Mucosa of descending colon (tissue), 3 donors: ENCODE measurements around the gene FANCI. TPM values are rescaled to one million over a fixed set of nuclear protein-coding genes. Genes with fewer than 3 reads are reported as not detected.

Experiments
- ATAC-seq: fragments of 200-7000 bp; cut with Tn5 transposase; one replicate; pipeline ENCODE4 v1.9.1; 2020; ENCODE audit warnings: mild to moderate bottlenecking, moderate library complexity
- DNase-seq, 3 donors: peaks; one replicate each; pipeline ENCODE4 v3.0.0-alpha.2; 2020
- H3K36me3 ChIP-seq: fragments of 200-600 bp; one replicate; pipeline ENCODE4 v1.8.0; 2021; ENCODE audit warnings: low read depth, mild to moderate bottlenecking
- H3K4me1 ChIP-seq: fragments of 200-600 bp; one replicate; pipeline ENCODE4 v1.8.0; 2021; ENCODE audit warnings: low read depth, mild to moderate bottlenecking
- H3K4me3 ChIP-seq: fragments of 200-600 bp; one replicate; pipeline ENCODE4 v1.8.0; 2021; ENCODE audit warnings: mild to moderate bottlenecking
- H3K9me3 ChIP-seq: fragments of 200-600 bp; one replicate; pipeline ENCODE4 v1.8.0; 2021; ENCODE audit warnings: mild to moderate bottlenecking
- CTCF ChIP-seq: fragments of 200-600 bp; IDR thresholded peaks from one replicate; pipeline ENCODE4 v1.8.0; 2022; ENCODE audit warnings: antibody characterized with exemption, mild to moderate bottlenecking
- intact Hi-C, 2 donors: fragments of 100-400 bp; cut with DNase I in 1 of 2; cut with micrococcal nuclease in 1 of 2; formaldehyde crosslinking; loops; one replicate each; pipeline versions ENCODE4 v1.11.0 to v1.11.1; 2022; cut with DNase I, micrococcal nuclease
- total RNA-seq, 3 donors: library from RNA; stranded (reverse); fragmentation: NEBNext Ultra II Directional in 2 of 3; extraction: Animal tissue kit (Norgen Biotek cat#: 25700) in 2 of 3; gene quantifications; one replicate each; pipeline versions ENCODE4 v1.2.1 to v1.2.4, GENCODE V29; 2021 to 2023
- donor health status: DM: no; HTN: no; CAD: no; lungs with moderate emphysema.
- donor health status: DM: no; HTN: no; CAD: no.
- donor health status: DM: no; HTN: yes; CAD: no.

Gene FANCI
- total RNA-seq, 3 donors from 2014 or later = 12.9 to 27.1 (median 14.0) TPM

- Histone ChIP-seq H3K9me3 (no peaks in the 10 kb centered on the region), H3K36me3 (no peaks in the 10 kb centered on the region), H3K4me1 (no peaks in the 10 kb centered on the region), H3K4me3 (no peak overlapping the region)
- DNase-seq (no peak), ATAC-seq (no peak)
- TF ChIP-seq CTCF = no peak
- intact Hi-C loops = no loop called here
Measured at GRCh38 chr15:89308236-89308635, 64.5 kb downstream of the FANCI start.

- no peak for ATAC-seq
- no peaks in the 10 kb centered on the region for H3K4me1 ChIP-seq
- TF ChIP-seq CTCF = no peak
- no peak for DNase-seq
- no peak overlapping the region for H3K4me3 ChIP-seq
- no peaks in the 10 kb centered on the region for H3K36me3 ChIP-seq
- intact Hi-C loops = no loop called here
- no peaks in the 10 kb centered on the region for H3K9me3 ChIP-seq
Measured at GRCh38 chr15:89309993-89310392, 66.2 kb downstream of the FANCI start.

GRCh38 chr15:89315375-89315929 lies 71.7 kb downstream of the FANCI start:
- DNase-seq (no peak), ATAC-seq (no peak)
- Histone ChIP-seq H3K9me3 (no peaks in the 10 kb centered on the region), H3K4me1 (no peaks in the 10 kb centered on the region), H3K36me3 (peaks cover 22% of the 10 kb centered on the region), H3K4me3 (no peak overlapping the region)
- TF ChIP-seq CTCF = no peak
- intact Hi-C loops = no loop called here

- ATAC-seq = no peak
- Histone ChIP-seq H3K36me3 (peaks cover 22% of the 10 kb centered on the region), H3K9me3 (no peaks in the 10 kb centered on the region), H3K4me3 (no peak overlapping the region), H3K4me1 (no peaks in the 10 kb centered on the region)
- DNase-seq = no peak
- no peak for TF ChIP-seq CTCF
- intact Hi-C loops = no loop called here
Measured at GRCh38 chr15:89316504-89316903, 72.7 kb downstream of the FANCI start.

- Histone ChIP-seq H3K9me3 (no peaks in the 10 kb centered on the region), H3K4me3 (no peak overlapping the region), H3K36me3 (peaks cover 22% of the 10 kb centered on the region), H3K4me1 (no peaks in the 10 kb centered on the region)
- TF ChIP-seq CTCF = no peak
- DNase-seq = no peak
- intact Hi-C loops = no loop called here
- no peak for ATAC-seq
Measured at GRCh38 chr15:89317186-89317720, 73.5 kb downstream of the FANCI start.

- Histone ChIP-seq H3K4me1 (no peaks in the 10 kb centered on the region), H3K9me3 (no peaks in the 10 kb centered on the region), H3K4me3 (no peak overlapping the region), H3K36me3 (peaks cover 37% of the 10 kb centered on the region)
- intact Hi-C loops = no loop called here
- ATAC-seq = no peak
- no peak for TF ChIP-seq CTCF
- no peak for DNase-seq
Measured at GRCh38 chr15:89319678-89320077, 75.9 kb downstream of the FANCI start.
